ENCODE measurements around the gene CHADL. TPM values are rescaled to one million over a fixed set of nuclear protein-coding genes. Genes with fewer than 3 reads are reported as not detected.

Gene CHADL
- total RNA-seq, 1 donor from 2014 or later = 1.2 TPM

DNA sequence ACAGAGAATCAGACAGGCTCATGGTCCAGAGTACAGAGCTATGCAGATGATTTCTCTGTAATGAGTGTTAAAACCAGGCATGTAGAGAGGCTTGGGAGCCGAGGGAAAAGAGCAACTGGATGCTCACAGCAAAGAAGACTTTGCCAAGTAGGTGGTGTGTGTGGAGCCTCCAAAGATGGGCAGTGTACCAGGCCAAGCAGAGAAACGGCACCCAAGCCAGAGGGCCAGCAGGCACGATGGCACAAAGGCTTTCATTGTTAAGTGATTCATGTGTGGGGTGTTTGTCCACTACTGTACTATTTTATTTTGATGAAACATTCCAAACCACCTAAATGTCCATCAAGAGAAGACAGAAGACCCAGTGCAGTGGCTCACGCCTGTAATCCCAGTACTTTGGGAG is 34.1 kb upstream of the CHADL start:
- Mint-ChIP-seq H3K27ac (ENCODE audit: unreplicated experiment) (no peak overlapping the region), H3K4me3 (ENCODE audit: unreplicated experiment) (no peak overlapping the region), H3K9me3 (ENCODE audit: unreplicated experiment) (no peaks in the 10 kb centered on the region), H3K27me3 (ENCODE audit: unreplicated experiment) (peaks cover 2% of the 10 kb centered on the region), H3K4me1 (ENCODE audit: unreplicated experiment) (no peaks in the 10 kb centered on the region), H3K36me3 (ENCODE audit: low read depth, unreplicated experiment) (peaks cover 28% of the 10 kb centered on the region)
- TF ChIP-seq CTCF (IDR thresholded peaks at IDR 0.05; ENCODE audit: unreplicated experiment) = no peak
- no peak for DNase-seq (ENCODE audit: low spot score)

DNA sequence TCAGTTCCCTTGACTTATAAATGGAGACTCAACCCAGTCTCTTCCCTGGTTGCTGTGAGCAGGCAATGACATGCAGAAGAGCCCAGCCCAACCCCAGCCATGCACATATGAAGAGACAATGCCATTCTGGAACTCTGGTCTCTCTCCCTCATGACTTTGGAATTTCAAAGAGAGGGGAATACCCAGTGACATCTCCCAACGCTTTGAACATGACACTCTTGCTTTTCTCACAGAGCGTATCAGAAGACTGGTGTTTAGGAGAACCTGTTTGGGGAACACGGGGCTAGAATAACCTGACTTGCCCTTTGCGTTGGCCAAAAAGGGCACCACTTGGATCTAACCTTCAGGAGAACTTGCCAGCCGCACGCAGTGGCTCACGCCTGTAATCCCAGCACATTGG is 32.4 kb upstream of the CHADL start:
- DNase-seq (ENCODE audit: low spot score) = no peak
- Mint-ChIP-seq H3K27ac (ENCODE audit: unreplicated experiment) (no peak overlapping the region), H3K4me1 (ENCODE audit: unreplicated experiment) (no peaks in the 10 kb centered on the region), H3K36me3 (ENCODE audit: low read depth, unreplicated experiment) (peaks cover 28% of the 10 kb centered on the region), H3K4me3 (ENCODE audit: unreplicated experiment) (no peak overlapping the region), H3K27me3 (ENCODE audit: unreplicated experiment) (peaks cover 2% of the 10 kb centered on the region), H3K9me3 (ENCODE audit: unreplicated experiment) (no peaks in the 10 kb centered on the region)
- no peak for TF ChIP-seq CTCF (IDR thresholded peaks at IDR 0.05; ENCODE audit: unreplicated experiment)

- Mint-ChIP-seq H3K27ac (ENCODE audit: unreplicated experiment) (no peak overlapping the region), H3K4me3 (ENCODE audit: unreplicated experiment) (no peak overlapping the region), H3K36me3 (ENCODE audit: low read depth, unreplicated experiment) (peaks cover 23% of the 10 kb centered on the region), H3K4me1 (ENCODE audit: unreplicated experiment) (no peaks in the 10 kb centered on the region), H3K9me3 (ENCODE audit: unreplicated experiment) (no peaks in the 10 kb centered on the region), H3K27me3 (ENCODE audit: unreplicated experiment) (no peaks in the 10 kb centered on the region)
- DNase-seq (ENCODE audit: low spot score) = no peak
- no peak for TF ChIP-seq CTCF (IDR thresholded peaks at IDR 0.05; ENCODE audit: unreplicated experiment)
Measured at GRCh38 chr22:41271787-41272186, 31.1 kb upstream of the CHADL start.

GRCh38 chr22:41267958-41268357 is 27.2 kb upstream of the CHADL start:
- peaks cover 23% of the 10 kb centered on the region for H3K36me3 Mint-ChIP-seq (ENCODE audit: low read depth, unreplicated experiment)
- DNase-seq (ENCODE audit: low spot score) = no peak
- no peak overlapping the region for H3K27ac Mint-ChIP-seq (ENCODE audit: unreplicated experiment)
- H3K4me1 Mint-ChIP-seq (ENCODE audit: unreplicated experiment) = no peaks in the 10 kb centered on the region
- H3K9me3 Mint-ChIP-seq (ENCODE audit: unreplicated experiment) = no peaks in the 10 kb centered on the region
- no peak for TF ChIP-seq CTCF (IDR thresholded peaks at IDR 0.05; ENCODE audit: unreplicated experiment)
- no peak overlapping the region for H3K4me3 Mint-ChIP-seq (ENCODE audit: unreplicated experiment)
- peaks cover 5% of the 10 kb centered on the region for H3K27me3 Mint-ChIP-seq (ENCODE audit: unreplicated experiment)

DNA sequence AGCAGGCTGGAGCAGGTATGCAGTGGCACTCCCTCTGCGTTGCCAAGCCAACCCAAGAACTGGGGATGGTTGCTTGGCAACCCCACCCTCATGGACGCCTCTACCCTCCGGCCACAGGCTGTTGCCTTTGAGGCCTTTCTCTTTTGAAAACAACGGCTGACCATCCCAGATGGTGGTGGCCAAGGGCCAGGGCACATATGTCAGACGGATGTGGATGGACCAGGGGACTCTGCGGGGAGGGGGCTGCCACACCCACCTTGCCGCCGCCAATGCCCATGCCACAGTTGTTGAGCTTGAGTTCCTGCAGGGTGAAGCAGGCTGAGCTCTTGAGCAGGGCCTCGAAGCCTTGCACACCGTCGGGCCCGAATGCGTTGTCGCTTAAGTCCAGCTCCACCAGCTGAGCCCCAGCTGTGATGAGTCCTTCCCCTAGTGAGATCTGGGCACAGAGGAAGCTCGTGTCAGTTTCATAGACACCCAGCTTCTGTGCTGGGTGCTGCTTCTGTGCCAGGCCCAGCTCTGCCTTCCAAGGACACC is 23.7 kb upstream of the CHADL start:
- DNase-seq (ENCODE audit: low spot score) = no peak
- no peak overlapping the region for H3K27ac Mint-ChIP-seq (ENCODE audit: unreplicated experiment)
- H3K27me3 Mint-ChIP-seq (ENCODE audit: unreplicated experiment) = peaks cover 5% of the 10 kb centered on the region
- H3K36me3 Mint-ChIP-seq (ENCODE audit: low read depth, unreplicated experiment) = peaks cover 22% of the 10 kb centered on the region
- H3K4me1 Mint-ChIP-seq (ENCODE audit: unreplicated experiment) = no peaks in the 10 kb centered on the region
- H3K4me3 Mint-ChIP-seq (ENCODE audit: unreplicated experiment) = no peak overlapping the region
- no peak for TF ChIP-seq CTCF (IDR thresholded peaks at IDR 0.05; ENCODE audit: unreplicated experiment)
- no peaks in the 10 kb centered on the region for H3K9me3 Mint-ChIP-seq (ENCODE audit: unreplicated experiment)
